SK-N-DZ (cell line): ENCODE data around the gene RERE.

Experiments used
- DNase-seq: peaks from one replicate; pipeline ENCODE4 v3.0.0-alpha.2; 2015; ENCODE audit warnings: low spot score
- small RNA-seq, 2 experiments: library from RNA; depleted of rRNA; stranded (forward); fragments of <200 nt; gene quantifications; one replicate each; pipeline ENCODE3, GENCODE V24; 2014

The RERE gene

DNA sequence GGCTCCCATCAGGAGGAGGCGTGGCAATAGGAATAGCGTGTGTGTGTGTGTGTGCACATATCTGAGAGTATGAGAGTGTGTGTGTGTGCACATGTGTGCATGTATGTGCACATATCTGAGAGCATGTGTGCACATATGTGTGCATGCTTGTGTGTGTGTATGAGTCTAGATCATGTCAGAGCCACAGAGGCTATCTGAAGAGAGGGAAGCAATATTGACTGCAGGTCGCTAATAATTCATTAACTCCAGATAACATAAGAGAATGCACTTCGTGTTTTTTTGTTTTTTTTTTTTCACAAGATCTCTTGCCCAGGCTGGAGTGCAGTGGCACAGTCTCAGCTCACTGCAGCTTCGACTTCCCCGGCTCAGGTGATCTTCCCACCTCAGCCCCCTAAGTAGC is 504.2 kb downstream of the RERE start:
- no peak for DNase-seq

DNA sequence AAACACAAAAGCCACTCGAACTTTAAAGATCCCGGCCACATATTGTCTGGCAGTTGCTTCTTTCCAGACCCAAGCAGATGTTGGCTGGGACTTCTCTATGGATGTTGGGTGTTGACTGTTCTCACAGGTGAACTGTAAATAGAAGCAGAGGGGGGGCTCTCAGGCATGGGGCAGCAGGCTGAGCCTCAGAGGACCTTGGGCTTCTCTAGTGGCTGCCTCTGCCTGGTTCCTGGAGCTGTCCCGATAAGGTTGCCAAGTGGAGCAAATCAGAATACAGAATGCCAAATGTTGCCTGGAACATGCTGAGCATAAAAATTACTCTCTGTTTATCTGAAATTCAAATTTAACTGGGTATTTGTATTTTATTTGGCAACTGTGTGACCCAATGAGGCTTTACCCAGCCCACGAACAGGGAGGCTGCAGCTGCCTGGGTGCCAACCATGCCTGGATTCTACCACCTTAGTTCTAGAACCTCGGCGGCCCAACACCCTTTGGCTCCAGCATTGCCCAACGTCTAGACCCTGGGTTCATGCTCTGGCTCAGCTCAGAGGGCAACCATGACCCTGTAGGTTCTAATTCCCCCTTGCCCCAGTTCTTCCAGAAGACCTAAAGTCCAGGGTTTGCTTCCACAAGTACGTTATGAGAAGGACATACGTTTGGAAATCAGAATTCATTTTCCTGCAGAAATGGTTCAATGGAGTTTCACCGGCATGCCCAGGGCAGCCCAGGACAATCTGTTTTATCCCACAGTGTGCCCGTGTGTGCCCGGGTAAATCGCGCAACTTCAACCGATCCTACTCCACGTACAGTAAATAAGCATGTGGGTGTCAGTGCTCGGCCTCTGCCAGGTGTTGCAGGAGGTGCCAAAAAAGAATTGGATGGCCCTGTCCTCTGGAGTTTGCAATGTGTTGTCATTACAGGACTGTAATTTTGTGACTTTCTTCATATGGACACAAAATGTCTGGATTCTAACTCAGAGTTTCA is 504.9 kb downstream of the RERE start:
- DNase-seq = no peak

DNA sequence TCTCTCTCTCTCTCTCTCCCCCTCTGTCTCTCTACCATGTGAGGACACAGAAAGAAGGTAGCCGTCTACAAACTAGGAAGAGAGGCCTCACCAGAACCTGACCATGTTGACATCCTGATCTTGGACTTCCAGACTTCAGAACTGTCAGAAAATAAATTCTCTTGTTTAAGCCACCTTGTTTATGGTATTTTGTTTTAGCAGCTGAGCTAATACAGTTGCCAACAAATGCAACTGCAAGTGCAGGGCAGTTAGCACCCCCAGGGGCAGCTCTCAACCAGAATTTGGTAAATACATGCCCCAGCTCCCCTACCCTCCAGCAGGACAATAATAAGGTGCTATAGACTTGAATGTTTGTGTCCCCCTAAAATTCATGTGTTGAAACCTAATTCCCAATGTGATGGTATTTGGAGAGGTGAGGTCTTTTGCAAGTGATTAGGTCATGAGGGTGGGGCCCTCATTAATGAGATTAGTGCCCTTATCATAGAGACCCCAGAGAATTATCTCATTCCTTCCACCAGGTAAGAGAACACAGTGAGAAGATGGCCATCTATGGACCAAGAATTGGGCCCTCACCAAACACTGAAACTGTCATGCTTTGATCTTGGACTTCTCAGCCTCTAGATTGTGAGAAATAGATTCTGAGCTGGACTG is 506.2 kb downstream of the RERE start:
- no peak for DNase-seq

DNA sequence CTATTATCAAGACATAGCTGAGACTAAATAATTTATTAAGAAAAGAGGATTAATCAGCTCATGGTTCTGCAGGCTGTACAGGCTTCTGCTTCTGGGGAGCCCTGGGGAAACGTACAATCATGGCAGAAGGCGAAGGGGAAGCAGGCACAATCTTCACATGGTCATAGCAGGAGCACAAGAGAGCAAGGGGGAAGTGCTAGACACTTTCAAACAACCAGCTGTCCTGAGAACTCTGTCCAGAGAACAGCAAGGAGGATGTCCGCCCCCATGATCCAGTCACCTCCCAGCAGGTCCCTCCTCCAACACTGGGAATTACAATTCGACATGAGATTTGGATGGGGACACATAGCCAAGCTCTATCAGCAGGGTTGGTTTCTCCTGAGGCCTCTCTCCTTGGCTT is 509.8 kb downstream of the RERE start:
- no peak for DNase-seq

DNA sequence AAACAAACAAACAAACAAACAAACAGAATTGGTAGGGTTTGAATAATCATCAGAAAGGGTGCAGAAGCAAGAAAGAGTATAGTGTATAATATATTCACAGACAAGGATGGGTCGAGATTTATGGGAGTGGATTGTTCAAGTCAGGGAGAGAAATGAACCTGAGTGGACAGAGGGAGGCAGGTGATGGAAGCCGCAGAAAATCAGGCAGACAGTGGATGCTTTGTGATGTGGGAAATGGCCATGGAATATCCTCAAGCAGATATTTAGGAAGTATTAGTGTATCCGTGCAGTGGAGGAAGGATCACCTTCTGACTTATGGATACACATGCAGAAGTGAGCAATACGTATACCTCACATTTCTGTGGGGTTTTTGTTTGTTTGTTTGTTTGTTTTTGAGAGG is 513.6 kb downstream of the RERE start:
- DNase-seq = no peak

DNA sequence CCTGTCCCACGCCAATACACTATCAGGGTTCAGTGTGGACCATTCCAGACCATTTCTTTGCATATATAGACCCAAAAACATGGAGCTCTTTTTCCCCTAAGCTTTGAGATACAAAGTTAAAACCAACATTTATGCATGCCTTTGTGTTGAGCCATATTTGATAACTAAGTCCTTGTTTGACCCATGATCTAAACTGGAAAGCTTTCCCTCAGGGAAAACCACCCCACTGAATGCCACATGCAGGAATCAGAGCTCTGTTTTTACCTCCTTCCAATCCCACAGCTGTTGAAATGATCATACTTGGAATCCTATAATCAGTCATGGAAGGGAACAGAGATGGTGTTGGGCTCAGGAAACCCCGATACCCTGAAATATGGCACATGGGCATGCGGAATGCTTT is 514.3 kb downstream of the RERE start:
- DNase-seq = no peak

Small RNAs within 50 kb of the gene (small RNA-seq; reads per million reads assigned to genes)
- gene MIR6728 (0 to 0.04 reads per million in 2 experiments), gene RF00019 (0 reads per million in 2 experiments), gene RF00599 (0 reads per million in 2 experiments)
